GM13977 (cell line): ENCODE data around the gene B4GALT1.

Source experiments
- DNase-seq: peaks from one replicate; pipeline ENCODE4 v3.0.0; 2012; ENCODE audit warnings: low spot score
- in situ Hi-C: fragments of 300-500 bp; cut with MboI; formaldehyde crosslinking; loops from one replicate; pipeline ENCODE4 v1.12.0; 2022; ENCODE audit warnings: low sequenced_read_pairs, low pct_unique_long_range_greater_than_20kb, mixed read lengths, inconsistent platforms; ENCODE audit not compliant: unreplicated experiment
- TF ChIP-seq, protein P1 (sequence below): IDR thresholded peaks from 2 replicates; pipeline ENCODE4 v1.5.1; 2012; ENCODE audit warnings: mild to moderate bottlenecking, control low read depth; ENCODE audit not compliant: insufficient read depth; ENCODE audit errors: extremely low read depth, missing control alignments

B4GALT1 gene

DNA sequence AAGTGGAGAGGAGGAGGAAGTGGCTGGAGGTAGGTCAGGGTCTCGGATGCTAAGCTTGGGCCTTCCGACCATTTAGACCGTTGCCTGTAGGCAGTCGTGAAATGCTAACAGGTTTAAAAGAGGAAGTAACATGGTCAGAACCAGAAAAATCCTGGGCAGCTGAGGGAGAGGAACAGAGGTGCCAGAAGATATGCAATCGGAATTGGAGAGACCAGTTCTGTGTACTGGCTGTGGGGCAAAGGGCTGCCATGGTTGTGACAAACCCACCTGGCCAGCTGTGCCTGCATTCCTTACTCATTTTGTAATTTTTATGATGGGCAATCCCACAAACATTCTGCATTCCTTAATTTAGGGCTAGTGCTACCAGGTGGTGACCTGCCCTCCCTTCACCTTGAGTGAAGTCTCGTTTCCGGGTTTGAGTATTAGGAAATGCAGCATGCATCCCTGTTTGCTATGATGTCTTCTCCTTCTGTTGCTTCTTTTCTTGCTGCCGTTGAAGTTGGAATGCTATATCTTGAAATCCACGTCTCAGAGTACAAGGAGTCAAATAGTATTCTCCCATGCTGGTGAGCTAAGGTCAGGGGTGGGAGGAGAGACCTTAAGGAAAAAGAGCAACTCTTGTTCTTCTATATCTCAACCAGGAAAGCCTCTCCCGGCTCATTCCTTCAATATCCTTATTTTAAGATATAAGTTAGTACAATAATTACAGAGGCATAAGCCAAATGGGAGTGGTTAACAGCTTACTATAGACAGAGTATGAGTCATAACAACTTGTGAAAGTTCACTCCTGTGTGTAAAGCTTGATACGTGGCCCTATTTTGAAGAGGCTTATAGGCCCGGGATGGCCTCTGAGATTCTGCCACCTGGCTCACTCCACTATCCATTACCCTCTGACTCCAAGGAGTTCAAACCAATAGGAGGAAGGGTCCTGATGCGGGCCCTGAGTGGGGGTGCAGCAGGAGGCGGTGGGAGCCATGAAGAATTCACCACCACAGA, 37.0 kb downstream of the B4GALT1 start:
- in situ Hi-C loops: no loop called here
- TF ChIP-seq, protein P1, sequence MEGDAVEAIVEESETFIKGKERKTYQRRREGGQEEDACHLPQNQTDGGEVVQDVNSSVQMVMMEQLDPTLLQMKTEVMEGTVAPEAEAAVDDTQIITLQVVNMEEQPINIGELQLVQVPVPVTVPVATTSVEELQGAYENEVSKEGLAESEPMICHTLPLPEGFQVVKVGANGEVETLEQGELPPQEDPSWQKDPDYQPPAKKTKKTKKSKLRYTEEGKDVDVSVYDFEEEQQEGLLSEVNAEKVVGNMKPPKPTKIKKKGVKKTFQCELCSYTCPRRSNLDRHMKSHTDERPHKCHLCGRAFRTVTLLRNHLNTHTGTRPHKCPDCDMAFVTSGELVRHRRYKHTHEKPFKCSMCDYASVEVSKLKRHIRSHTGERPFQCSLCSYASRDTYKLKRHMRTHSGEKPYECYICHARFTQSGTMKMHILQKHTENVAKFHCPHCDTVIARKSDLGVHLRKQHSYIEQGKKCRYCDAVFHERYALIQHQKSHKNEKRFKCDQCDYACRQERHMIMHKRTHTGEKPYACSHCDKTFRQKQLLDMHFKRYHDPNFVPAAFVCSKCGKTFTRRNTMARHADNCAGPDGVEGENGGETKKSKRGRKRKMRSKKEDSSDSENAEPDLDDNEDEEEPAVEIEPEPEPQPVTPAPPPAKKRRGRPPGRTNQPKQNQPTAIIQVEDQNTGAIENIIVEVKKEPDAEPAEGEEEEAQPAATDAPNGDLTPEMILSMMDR: no peak
- DNase-seq: peak; percentile 67

- DNase-seq: no peak
- in situ Hi-C loops: no loop called here
- TF ChIP-seq, protein P1: no peak
Measured at GRCh38 chr9:33129251-33129885, 37.8 kb downstream of the B4GALT1 start.

GRCh38 chr9:33128570-33128969, 38.6 kb downstream of the B4GALT1 start:
- in situ Hi-C loops: no loop called here
- TF ChIP-seq, protein P1: no peak
- no peak for DNase-seq

GRCh38 chr9:33127881-33128280, 39.3 kb downstream of the B4GALT1 start:
- no peak for DNase-seq
- TF ChIP-seq, protein P1: no peak
- in situ Hi-C loops: no loop called here

DNA sequence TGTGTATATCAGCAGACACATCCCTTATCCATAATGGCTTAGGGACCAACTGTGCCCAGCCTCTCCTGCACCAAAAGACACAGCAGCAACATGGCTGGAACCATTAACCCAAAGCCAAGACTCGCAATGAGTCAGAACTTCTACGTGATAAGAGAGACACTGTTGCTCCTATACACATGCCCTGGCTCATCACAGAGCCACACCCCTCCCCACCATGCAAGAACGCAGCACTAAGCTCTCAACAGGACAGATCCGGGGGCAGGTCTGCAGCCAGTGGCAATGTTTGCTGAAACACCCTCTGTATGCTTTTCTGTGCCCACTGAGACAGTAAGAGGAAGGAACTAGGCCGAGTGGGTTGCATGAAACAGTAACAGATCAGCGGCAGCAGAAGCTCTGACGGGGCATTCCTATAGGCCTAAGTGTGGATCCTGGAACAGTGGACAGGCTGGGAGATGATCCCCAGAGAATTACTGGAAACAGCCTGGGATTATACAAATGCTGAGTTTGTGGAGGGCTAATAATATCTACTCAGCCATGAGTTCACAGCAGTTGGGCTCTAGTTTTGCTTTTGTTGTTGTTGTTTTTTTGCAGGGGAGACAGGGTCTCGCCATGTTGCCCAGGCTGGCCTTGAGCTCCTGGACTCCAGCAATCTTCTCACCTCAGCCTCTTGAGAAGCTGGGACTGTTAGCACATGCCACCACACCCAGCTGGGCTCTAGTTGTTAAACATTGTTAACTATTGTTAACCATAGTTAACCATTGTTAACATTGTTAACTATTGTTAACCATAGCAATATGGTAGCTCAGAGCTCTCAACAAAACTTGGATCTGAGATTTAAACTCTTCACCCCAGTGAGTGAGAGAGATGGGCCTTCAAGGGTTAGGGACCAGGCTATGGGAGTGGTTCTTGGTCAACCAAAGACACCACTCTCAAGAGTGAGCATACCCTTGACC, 41.0 kb downstream of the B4GALT1 start:
- in situ Hi-C loops: no loop called here
- DNase-seq: no peak

GRCh38 chr9:33125461-33125860, 41.7 kb downstream of the B4GALT1 start:
- no peak for DNase-seq
- TF ChIP-seq, protein P1: no peak
- in situ Hi-C loops: no loop called here

More for the DNA sequence above, 41.0 kb downstream of the B4GALT1 start:
- TF ChIP-seq, protein P1: no peak
